ENCODE data around the gene IL5.
"Not testable (repeated sequence)": the region's sequence is repeated elsewhere in the genome, so short reads cannot be mapped to it uniquely, and the experiment has no call there.

DNA sequence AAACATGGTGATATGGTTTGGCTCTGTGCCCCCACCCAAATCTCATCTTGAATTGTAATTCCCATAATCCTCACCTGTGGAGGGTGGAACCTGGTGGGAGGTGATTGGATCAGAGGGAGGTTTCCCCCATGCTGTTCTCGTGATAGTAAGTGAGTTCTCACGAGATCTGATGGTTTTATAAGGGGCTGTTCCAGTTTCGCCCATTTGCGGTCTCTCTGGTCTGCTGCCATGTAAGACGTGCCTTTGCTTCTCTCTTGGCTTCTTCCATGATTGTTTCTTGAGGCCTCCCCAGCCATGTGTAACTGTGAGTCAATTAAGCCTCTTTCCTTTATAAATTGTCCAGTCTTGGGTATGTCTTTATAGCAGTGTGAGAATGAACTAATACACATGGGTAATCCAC lies 18.4 kb downstream of the IL5 start:
- TF ChIP-seq, protein P1, sequence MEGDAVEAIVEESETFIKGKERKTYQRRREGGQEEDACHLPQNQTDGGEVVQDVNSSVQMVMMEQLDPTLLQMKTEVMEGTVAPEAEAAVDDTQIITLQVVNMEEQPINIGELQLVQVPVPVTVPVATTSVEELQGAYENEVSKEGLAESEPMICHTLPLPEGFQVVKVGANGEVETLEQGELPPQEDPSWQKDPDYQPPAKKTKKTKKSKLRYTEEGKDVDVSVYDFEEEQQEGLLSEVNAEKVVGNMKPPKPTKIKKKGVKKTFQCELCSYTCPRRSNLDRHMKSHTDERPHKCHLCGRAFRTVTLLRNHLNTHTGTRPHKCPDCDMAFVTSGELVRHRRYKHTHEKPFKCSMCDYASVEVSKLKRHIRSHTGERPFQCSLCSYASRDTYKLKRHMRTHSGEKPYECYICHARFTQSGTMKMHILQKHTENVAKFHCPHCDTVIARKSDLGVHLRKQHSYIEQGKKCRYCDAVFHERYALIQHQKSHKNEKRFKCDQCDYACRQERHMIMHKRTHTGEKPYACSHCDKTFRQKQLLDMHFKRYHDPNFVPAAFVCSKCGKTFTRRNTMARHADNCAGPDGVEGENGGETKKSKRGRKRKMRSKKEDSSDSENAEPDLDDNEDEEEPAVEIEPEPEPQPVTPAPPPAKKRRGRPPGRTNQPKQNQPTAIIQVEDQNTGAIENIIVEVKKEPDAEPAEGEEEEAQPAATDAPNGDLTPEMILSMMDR (IDR thresholded peaks at IDR 0.05): not testable (repeated sequence)
- not testable (repeated sequence) for TF ChIP-seq TCF7L2, POLR2AphosphoS5 (IDR thresholded peaks at IDR 0.05; ENCODE audit: low read depth, low read length)
- TF ChIP-seq, protein P2, sequence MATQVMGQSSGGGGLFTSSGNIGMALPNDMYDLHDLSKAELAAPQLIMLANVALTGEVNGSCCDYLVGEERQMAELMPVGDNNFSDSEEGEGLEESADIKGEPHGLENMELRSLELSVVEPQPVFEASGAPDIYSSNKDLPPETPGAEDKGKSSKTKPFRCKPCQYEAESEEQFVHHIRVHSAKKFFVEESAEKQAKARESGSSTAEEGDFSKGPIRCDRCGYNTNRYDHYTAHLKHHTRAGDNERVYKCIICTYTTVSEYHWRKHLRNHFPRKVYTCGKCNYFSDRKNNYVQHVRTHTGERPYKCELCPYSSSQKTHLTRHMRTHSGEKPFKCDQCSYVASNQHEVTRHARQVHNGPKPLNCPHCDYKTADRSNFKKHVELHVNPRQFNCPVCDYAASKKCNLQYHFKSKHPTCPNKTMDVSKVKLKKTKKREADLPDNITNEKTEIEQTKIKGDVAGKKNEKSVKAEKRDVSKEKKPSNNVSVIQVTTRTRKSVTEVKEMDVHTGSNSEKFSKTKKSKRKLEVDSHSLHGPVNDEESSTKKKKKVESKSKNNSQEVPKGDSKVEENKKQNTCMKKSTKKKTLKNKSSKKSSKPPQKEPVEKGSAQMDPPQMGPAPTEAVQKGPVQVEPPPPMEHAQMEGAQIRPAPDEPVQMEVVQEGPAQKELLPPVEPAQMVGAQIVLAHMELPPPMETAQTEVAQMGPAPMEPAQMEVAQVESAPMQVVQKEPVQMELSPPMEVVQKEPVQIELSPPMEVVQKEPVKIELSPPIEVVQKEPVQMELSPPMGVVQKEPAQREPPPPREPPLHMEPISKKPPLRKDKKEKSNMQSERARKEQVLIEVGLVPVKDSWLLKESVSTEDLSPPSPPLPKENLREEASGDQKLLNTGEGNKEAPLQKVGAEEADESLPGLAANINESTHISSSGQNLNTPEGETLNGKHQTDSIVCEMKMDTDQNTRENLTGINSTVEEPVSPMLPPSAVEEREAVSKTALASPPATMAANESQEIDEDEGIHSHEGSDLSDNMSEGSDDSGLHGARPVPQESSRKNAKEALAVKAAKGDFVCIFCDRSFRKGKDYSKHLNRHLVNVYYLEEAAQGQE (IDR thresholded peaks at IDR 0.05; ENCODE audit: insufficient read depth in 1 of 2, low read depth in 2 of 2, low read length in 1 of 2): not testable (repeated sequence)

Data from Panc1 (cell line).